H1 (cell line): ENCODE results near the gene OVCA2. TPM values are rescaled to one million over a fixed set of nuclear protein-coding genes. Genes with fewer than 3 reads are reported as not detected.
A peak's percentile ranks its signal among the peaks of the same experiment; 100 is the strongest.

Experiments used
- CTCF ChIA-PET: fragments of 300-600 bp; sonication (Branson Sonifier 250); formaldehyde crosslinking; loops from one replicate; lab custom pipeline; 2021; ENCODE audit not compliant: partially characterized antibody; lab: Charles Lee
- POLR2A ChIA-PET: fragments of 300-600 bp; sonication (Branson Sonifier 250); formaldehyde crosslinking; loops from one replicate; lab custom pipeline; 2021; ENCODE audit warnings: inconsistent platforms; ENCODE audit not compliant: partially characterized antibody; lab: Charles Lee
- DNase-seq, 2 experiments: peaks; one replicate each; pipeline versions ENCODE4 v3.0.0 to v3.0.0-alpha.2; 2010 to 2022; ENCODE audit warnings: low spot score in 2 of 2, low read depth in 1 of 2, mixed read lengths in 1 of 2
- FAIRE-seq: peaks from 2 replicates; lab custom pipeline; 2011; peaks lifted over from hg19 to GRCh38; lab: Jason Lieb, UNC
- H2AFZ ChIP-seq: 2 replicates; pipeline ENCODE4 v1.8.1; 2012; ENCODE audit warnings: low read length, inconsistent platforms
- H2AK5ac ChIP-seq: 2 replicates; pipeline ENCODE4 v1.6.1; 2013; ENCODE audit warnings: low read depth, low read length
- H2BK120ac ChIP-seq: replicated peaks from 2 replicates; pipeline ENCODE3; 2013; ENCODE audit warnings: low read depth, low read length, inconsistent platforms
- H2BK12ac ChIP-seq: 2 replicates; pipeline ENCODE4 v1.6.1; 2013; ENCODE audit warnings: low read depth, low read length
- H2BK15ac ChIP-seq: 2 replicates; pipeline ENCODE4 v1.6.1; 2013; ENCODE audit warnings: low read length
- H2BK20ac ChIP-seq: 2 replicates; pipeline ENCODE4 v1.6.1; 2013; ENCODE audit warnings: low read length
- H2BK5ac ChIP-seq: 2 replicates; pipeline ENCODE4 v1.6.1; 2013; ENCODE audit warnings: low read depth, low read length
- H3K14ac ChIP-seq: 2 replicates; pipeline ENCODE4 v1.6.1; 2013; ENCODE audit warnings: inconsistent platforms; ENCODE audit not compliant: insufficient read length
- H3K18ac ChIP-seq: 2 replicates; pipeline ENCODE4 v1.6.1; 2013; ENCODE audit warnings: low read length; ENCODE audit errors: extremely low read depth
- H3K23ac ChIP-seq: 2 replicates; pipeline ENCODE4 v1.6.1; 2013; ENCODE audit warnings: inconsistent platforms; ENCODE audit not compliant: insufficient read length
- H3K23me2 ChIP-seq: 2 replicates; pipeline ENCODE4 v1.6.1; 2013; ENCODE audit warnings: low read depth, low read length
- H3K27ac ChIP-seq: 2 replicates; pipeline ENCODE4 v1.6.1; 2011; ENCODE audit warnings: low read depth, low read length, inconsistent platforms
- H3K27me3 ChIP-seq, 4 experiments: replicated peaks in 1 of 4; 1 replicate in 1 of 4; 2 replicates in 3 of 4; pipeline versions ENCODE4 v1.6.1 to v1.8.1; 2011 to 2013; ENCODE audit warnings: low read length in 3 of 4, mild to moderate bottlenecking in 3 of 4, inconsistent platforms in 2 of 4, mixed read lengths in 2 of 4, moderate library complexity in 1 of 4; ENCODE audit not compliant: control insufficient read depth in 3 of 4, insufficient read depth in 3 of 4; ENCODE audit errors: extremely low read depth in 1 of 4
- H3K36me3 ChIP-seq, 4 experiments: 2 replicates each; pipeline versions ENCODE4 v1.6.1 to v1.8.1; 2011 to 2013; ENCODE audit warnings: mild to moderate bottlenecking in 4 of 4, low read length in 3 of 4, moderate library complexity in 2 of 4, control low read depth in 1 of 4, inconsistent platforms in 1 of 4; ENCODE audit not compliant: insufficient read depth in 4 of 4, control insufficient read depth in 2 of 4
- H3K4ac ChIP-seq: replicated peaks from 2 replicates; pipeline ENCODE3; 2013; ENCODE audit warnings: low read length, low read depth, mixed read lengths, inconsistent platforms; ENCODE audit not compliant: insufficient read length
- H3K4me1 ChIP-seq, 4 experiments: replicated peaks in 1 of 4; 1 replicate in 1 of 4; 2 replicates in 3 of 4; pipeline versions ENCODE4 v1.6.1 to v1.8.1; 2011 to 2013; ENCODE audit warnings: low read length in 3 of 4, inconsistent platforms in 2 of 4, mixed read lengths in 1 of 4; ENCODE audit not compliant: insufficient read depth in 4 of 4, control insufficient read depth in 3 of 4
- H3K4me2 ChIP-seq, 2 experiments: 2 replicates each; pipeline versions ENCODE4 v1.6.1 to v1.8.1; 2011 to 2013; ENCODE audit warnings: low read depth in 2 of 2, low read length in 2 of 2, control low read depth in 1 of 2, inconsistent platforms in 1 of 2, mild to moderate bottlenecking in 1 of 2; ENCODE audit not compliant: insufficient read depth in 1 of 2
- H3K4me3 ChIP-seq, 4 experiments: fragments of 200-600, 300-600 bp in 1 of 4; sonication (generic), shearing (Covaris generic), sonication (Bioruptor Twin) in 1 of 4; 2 replicates each; pipeline versions ENCODE4 v1.5.1 to v1.8.1; 2011 to 2016; ENCODE audit warnings: low read length in 4 of 4, low read depth in 3 of 4, control low read depth in 2 of 4, inconsistent platforms in 2 of 4, mild to moderate bottlenecking in 2 of 4, mixed read lengths in 1 of 4, moderate library complexity in 1 of 4; ENCODE audit not compliant: insufficient read depth in 2 of 4; ENCODE audit errors: extremely low read depth in 1 of 4
- H3K56ac ChIP-seq: replicated peaks from 2 replicates; pipeline ENCODE3; 2013; ENCODE audit warnings: low read depth, mild to moderate bottlenecking, mixed read lengths, low read length, inconsistent platforms; ENCODE audit not compliant: insufficient read length
- H3K79me1 ChIP-seq: 2 replicates; pipeline ENCODE4 v1.6.1; 2013; ENCODE audit warnings: low read depth, low read length, control low read depth
- H3K79me2 ChIP-seq, 2 experiments: 2 replicates each; pipeline versions ENCODE4 v1.6.1 to v1.8.1; 2012 to 2013; ENCODE audit warnings: low read length in 2 of 2, mild to moderate bottlenecking in 2 of 2, inconsistent platforms in 1 of 2; ENCODE audit not compliant: insufficient read depth in 2 of 2, control insufficient read depth in 1 of 2
- H3K9ac ChIP-seq, 4 experiments: replicated peaks in 1 of 4; 1 replicate in 1 of 4; 2 replicates in 3 of 4; pipeline versions ENCODE4 v1.6.1 to v1.8.1; 2011 to 2013; ENCODE audit warnings: low read depth in 3 of 4, low read length in 3 of 4, control low read depth in 2 of 4, mild to moderate bottlenecking in 2 of 4, moderate library complexity in 2 of 4, inconsistent platforms in 1 of 4; ENCODE audit errors: extremely low read depth in 1 of 4
- H3K9me3 ChIP-seq, 2 experiments: 2 replicates each; pipeline versions ENCODE4 v1.6.1 to v1.8.1; 2012 to 2013; ENCODE audit warnings: mild to moderate bottlenecking in 2 of 2, moderate library complexity in 2 of 2, control low read depth in 1 of 2, inconsistent platforms in 1 of 2, low read depth in 1 of 2, low read length in 1 of 2, mixed read lengths in 1 of 2; ENCODE audit not compliant: insufficient read depth in 2 of 2
- H4K20me1 ChIP-seq, 2 experiments: replicated peaks in 1 of 2; 2 replicates each; pipeline versions ENCODE3 to v1.8.1; 2011 to 2013; ENCODE audit warnings: inconsistent platforms in 2 of 2, low read length in 2 of 2, mild to moderate bottlenecking in 1 of 2; ENCODE audit not compliant: insufficient read depth in 2 of 2, control insufficient read depth in 1 of 2
- H4K5ac ChIP-seq: 2 replicates; pipeline ENCODE4 v1.6.1; 2013; ENCODE audit warnings: low read length, low read depth, mixed read lengths, inconsistent platforms; ENCODE audit not compliant: insufficient read length
- H4K8ac ChIP-seq: 2 replicates; pipeline ENCODE4 v1.8.0; 2013; ENCODE audit warnings: mild to moderate bottlenecking, moderate library complexity, low read length, inconsistent platforms; ENCODE audit not compliant: insufficient read depth; ENCODE audit errors: extremely low read depth
- H4K91ac ChIP-seq: replicated peaks from 2 replicates; pipeline ENCODE3; 2013; ENCODE audit warnings: low read length, mixed read lengths, inconsistent platforms; ENCODE audit not compliant: insufficient read length
- CBX8 ChIP-seq: fragments of 300-800, 300-1000 bp; sonication (generic); IDR thresholded peaks from 2 replicates; pipeline ENCODE4 v1.7.1; 2016; ENCODE audit warnings: low read depth, low read length, borderline replicate concordance
- E2F6 ChIP-seq: IDR thresholded peaks from 2 replicates; pipeline ENCODE4 v1.6.1; 2012; ENCODE audit warnings: inconsistent platforms
- EZH2 ChIP-seq: fragments of 200-600 bp; sonication (generic); IDR thresholded peaks from 2 replicates; pipeline ENCODE4 v1.7.1; 2012; ENCODE audit warnings: low read depth, mild to moderate bottlenecking, moderate library complexity, low read length, inconsistent platforms; ENCODE audit not compliant: severe bottlenecking
- MAFK ChIP-seq: IDR thresholded peaks from 2 replicates; pipeline ENCODE4 v1.6.1; 2012; ENCODE audit warnings: low read depth, mild to moderate bottlenecking, improper control_type of control experiment, low read length
- NRF1 ChIP-seq: IDR thresholded peaks from 2 replicates; pipeline ENCODE4 v1.6.1; 2011; ENCODE audit warnings: mild to moderate bottlenecking, low read depth, low read length, improper control_type of control experiment
- PHF8 ChIP-seq: fragments of 200-600 bp; sonication (generic); conservative IDR thresholded peaks from 2 replicates; pipeline ENCODE4 v1.7.1; 2012; ENCODE audit warnings: low read depth, mild to moderate bottlenecking, inconsistent platforms, low read length, moderate library complexity
- POLR2A ChIP-seq, 2 experiments: IDR thresholded peaks; 1 replicate in 1 of 2; 2 replicates in 1 of 2; pipeline ENCODE4 v1.6.1; 2011; ENCODE audit warnings: low read depth in 2 of 2, low read length in 2 of 2, mild to moderate bottlenecking in 2 of 2; ENCODE audit errors: control extremely low read depth in 1 of 2
- POLR2AphosphoS5 ChIP-seq: IDR thresholded peaks from 2 replicates; pipeline ENCODE4 v1.6.1; 2011; ENCODE audit warnings: low read depth, low read length
- RXRA ChIP-seq: IDR thresholded peaks from 2 replicates; pipeline ENCODE4 v1.6.1; 2011; ENCODE audit warnings: low read depth, mild to moderate bottlenecking, low read length, moderate library complexity; ENCODE audit not compliant: insufficient read depth
- SIX5 ChIP-seq: IDR thresholded peaks from 2 replicates; pipeline ENCODE4 v1.6.1; 2011; ENCODE audit warnings: mild to moderate bottlenecking, low read depth, low read length
- YY1 ChIP-seq: IDR thresholded peaks from 2 replicates; pipeline ENCODE4 v1.6.1; 2011; ENCODE audit warnings: low read depth, mild to moderate bottlenecking, low read length
- WGBS, 2 experiments: shearing (Covaris generic) in 1 of 2; methylation state at CpG; one replicate each; pipeline versions ENCODE4 v1.1.6 to v1.1.7; 2013 to 2015; ENCODE audit warnings: low lambda C conversion rate in 2 of 2, mixed read lengths in 2 of 2, inconsistent platforms in 1 of 2, low coverage in 1 of 2, missing lambda C conversion rate in 1 of 2; ENCODE audit not compliant: insufficient replicate concordance in 2 of 2, insufficient coverage in 1 of 2, insufficient read length in 1 of 2; ENCODE audit errors: extremely low coverage in 1 of 2, missing lambda C conversion rate in 1 of 2; 5-methylcytosine and 5-hydroxymethylcytosine counted together
- polyA plus RNA-seq, 7 experiments: library from polyadenylated mRNA; depleted of rRNA in 3 of 7; stranded (reverse) in 5 of 7; unstranded in 2 of 7; fragments of >200 nt in 5 of 7; fragments of 200-250 nt in 2 of 7; gene quantifications; 1 replicate in 5 of 7; 2 replicates in 1 of 7; 4 replicates in 1 of 7; pipeline versions ENCODE4 v1.2.1 to v1.2.3, GENCODE V29; 2011 to 2013; ENCODE audit warnings: missing spikeins in 2 of 7, mixed read lengths in 2 of 7
- total RNA-seq: library from RNA; stranded (reverse); fragmentation: NEBNext Ultra II Directional; extraction: Animal tissue kit (Norgen Biotek cat#: 25700); gene quantifications from 2 replicates; pipeline ENCODE4 v1.2.1, GENCODE V29; 2021

The OVCA2 gene
- total and polyA plus RNA-seq, 2 of the 8 experiments (the other 6 are each of a cell fraction or from before 2014, with no cell fraction given) = 15.3 to 37.0 TPM

- Histone ChIP-seq H2BK20ac (no peak overlapping the region), H3K79me1 (no peaks in the 10 kb centered on the region), H3K27ac (no peak overlapping the region), H3K4me2 (no peak overlapping the region), H4K5ac (no peak overlapping the region), H3K4me3 (no peak overlapping the region), H3K23ac (no peak overlapping the region), H2BK5ac (peak overlapping the region; percentile 10; the same call in 1 of the 2 replicates), H2AFZ (no peak overlapping the region), H3K23me2 (no peaks in the 10 kb centered on the region), H3K14ac (no peak overlapping the region), H4K20me1 (peaks cover 6 to 8% of the 10 kb centered on the region in 2 experiments), H4K8ac (0 out of 2 replicates have a peak overlapping the region, but pooled peaks have one; percentile 22), H3K4ac (peak overlapping the region; percentile 25), H2AK5ac (no peak overlapping the region), H3K18ac (no peak overlapping the region; the same call in 1 of the 2 replicates), H3K9me3 (no peaks in the 10 kb centered on the region), H3K79me2 (no peaks in the 10 kb centered on the region), H3K27me3 (peaks cover 0 to 11% (median 5%) of the 10 kb centered on the region in 4 experiments; a peak in 5 of 7 replicates), H2BK15ac (no peak overlapping the region), H2BK12ac (no peak overlapping the region), H3K4me1 (peaks cover 0 to 13% (median 9%) of the 10 kb centered on the region in 4 experiments; a peak in 6 of 7 replicates), H4K91ac (no peak overlapping the region), H3K36me3 (peaks cover 0 to 4% (median 0%) of the 10 kb centered on the region in 4 experiments; a peak in 1 of 8 replicates), H3K56ac (no peak overlapping the region), H2BK120ac (no peak overlapping the region), H3K9ac (0 out of 7 replicates have a peak overlapping the region, but pooled peaks of 1 of the 4 experiments have one; percentile 4)
- DNase-seq (peak in 1 of 2 experiments; percentile 89), FAIRE-seq (peak; percentile 92)
- CTCF ChIA-PET = interaction anchor here (0.6 to 7.6 kb wide), 28 partner anchors 8 to 1316 kb away, joined by 3 to 58 read pairs (median 4); partner anchors contain the start of gene HIC1
- POLR2A ChIA-PET = interaction anchor here (1.2 kb wide), 1 partner anchor 14 kb away, joined by 4 read pairs; no protein-coding TSS in a partner anchor
- 79% methylated on average over 24 of the region's 24 CpGs; no CpG with 5 or more reads in 1 of the 2 experiments for WGBS, 2 experiments
- no peak for TF ChIP-seq SIX5
- TF ChIP-seq E2F6 = no peak
- no peak for TF ChIP-seq NRF1
- no peak for TF ChIP-seq MAFK
- TF ChIP-seq RXRA = no peak
- TF ChIP-seq PHF8 = no peak
- TF ChIP-seq YY1 = no peak
- TF ChIP-seq CBX8 = no peak
- no peak for TF ChIP-seq POLR2AphosphoS5
- TF ChIP-seq POLR2A (IDR thresholded peaks at IDR 0.05; ENCODE audit: control extremely low read depth in 1 of 2, low read depth in 2 of 2, low read length in 2 of 2) = no peak
- TF ChIP-seq EZH2 = no peak
These were observed 23.4 kb downstream of the OVCA2 start for GRCh38 chr17:2064980-2065785.
